H9 (cell line): ENCODE measurements around the gene CIB4. TPM values are rescaled to one million over a fixed set of nuclear protein-coding genes. Genes with fewer than 3 reads are reported as not detected.

ENCODE experiments used
- DNase-seq: peaks from one replicate; pipeline ENCODE4 v3.0.0-alpha.2; 2017
- H2AFZ ChIP-seq: one replicate; pipeline ENCODE4 v1.6.1; 2013; ENCODE audit warnings: mild to moderate bottlenecking, low read length, control low read depth, moderate library complexity
- H2AK5ac ChIP-seq: 2 replicates; pipeline ENCODE4 v1.6.1; 2013; ENCODE audit warnings: low read length, control low read depth, mixed read lengths; ENCODE audit not compliant: insufficient read length
- H2BK120ac ChIP-seq: one replicate; pipeline ENCODE4 v1.6.1; 2013; ENCODE audit warnings: low read depth, mild to moderate bottlenecking, low read length, control low read depth, inconsistent platforms; ENCODE audit not compliant: poor library complexity, severe bottlenecking
- H2BK12ac ChIP-seq: 2 replicates; pipeline ENCODE4 v1.6.1; 2013; ENCODE audit warnings: low read length, control low read depth, mixed read lengths, low read depth; ENCODE audit not compliant: insufficient read length
- H2BK15ac ChIP-seq: 2 replicates; pipeline ENCODE4 v1.6.1; 2013; ENCODE audit warnings: low read depth, low read length, control low read depth
- H2BK20ac ChIP-seq: one replicate; pipeline ENCODE4 v1.6.1; 2013; ENCODE audit warnings: low read depth, mild to moderate bottlenecking, low read length, control low read depth, inconsistent platforms; ENCODE audit not compliant: poor library complexity, severe bottlenecking
- H2BK5ac ChIP-seq: 2 replicates; pipeline ENCODE4 v1.6.1; 2013; ENCODE audit warnings: low read length, control low read depth, mixed read lengths; ENCODE audit not compliant: insufficient read length
- H3K14ac ChIP-seq: 2 replicates; pipeline ENCODE4 v1.6.1; 2013; ENCODE audit warnings: low read length, control low read depth; ENCODE audit not compliant: insufficient read depth
- H3K18ac ChIP-seq: 2 replicates; pipeline ENCODE4 v1.6.1; 2013; ENCODE audit warnings: low read depth, mild to moderate bottlenecking, mixed read lengths, low read length, control low read depth; ENCODE audit not compliant: insufficient read length
- H3K23ac ChIP-seq: 2 replicates; pipeline ENCODE4 v1.6.1; 2013; ENCODE audit warnings: low read length, control low read depth, mixed read lengths, low read depth; ENCODE audit not compliant: insufficient read length
- H3K23me2 ChIP-seq: 2 replicates; pipeline ENCODE4 v1.6.1; 2013; ENCODE audit warnings: low read depth, mild to moderate bottlenecking, mixed read lengths, low read length, control low read depth; ENCODE audit not compliant: insufficient read length, poor library complexity, severe bottlenecking
- H3K27ac ChIP-seq: 2 replicates; pipeline ENCODE4 v1.5.1; 2013; ENCODE audit warnings: low read length, control low read depth, mixed read lengths, low read depth; ENCODE audit not compliant: insufficient read length
- H3K27me3 ChIP-seq: 2 replicates; pipeline ENCODE4 v1.6.1; 2013; ENCODE audit warnings: low read length, control low read depth, inconsistent platforms; ENCODE audit not compliant: insufficient read depth
- H3K4ac ChIP-seq: 2 replicates; pipeline ENCODE4 v1.6.1; 2013; ENCODE audit warnings: low read depth, mild to moderate bottlenecking, control low read depth, inconsistent platforms, low read length, moderate library complexity
- H3K4me1 ChIP-seq: 2 replicates; pipeline ENCODE4 v1.6.1; 2013; ENCODE audit warnings: low read length, control low read depth, inconsistent platforms; ENCODE audit not compliant: insufficient read depth
- H3K4me2 ChIP-seq: 2 replicates; pipeline ENCODE4 v1.6.1; 2013; ENCODE audit warnings: low read length, control low read depth, mixed read lengths; ENCODE audit not compliant: insufficient read length, insufficient read depth
- H3K56ac ChIP-seq: 2 replicates; pipeline ENCODE4 v1.6.1; 2013; ENCODE audit warnings: low read depth, mild to moderate bottlenecking, mixed read lengths, low read length, control low read depth; ENCODE audit not compliant: insufficient read length
- H3K79me1 ChIP-seq: 2 replicates; pipeline ENCODE4 v1.6.1; 2013; ENCODE audit warnings: low read depth, mild to moderate bottlenecking, moderate library complexity, low read length, control low read depth, inconsistent platforms; ENCODE audit not compliant: insufficient read depth, poor library complexity, severe bottlenecking
- H3K79me2 ChIP-seq: 2 replicates; pipeline ENCODE4 v1.6.1; 2013; ENCODE audit warnings: low read length, control low read depth, inconsistent platforms; ENCODE audit not compliant: insufficient read depth
- H3K9ac ChIP-seq: 2 replicates; pipeline ENCODE4 v1.6.1; 2013; ENCODE audit warnings: low read length, control low read depth, mixed read lengths; ENCODE audit not compliant: insufficient read length; ENCODE audit errors: extremely low read depth
- H3K9me3 ChIP-seq: one replicate; pipeline ENCODE4 v1.6.1; 2013; ENCODE audit warnings: low read depth, low read length, inconsistent platforms; ENCODE audit not compliant: control insufficient read depth
- H3T11ph ChIP-seq: one replicate; pipeline ENCODE4 v1.6.1; 2013; ENCODE audit warnings: mild to moderate bottlenecking, low read length, control low read depth, inconsistent platforms
- H4K20me1 ChIP-seq: one replicate; pipeline ENCODE4 v1.6.1; 2013; ENCODE audit not compliant: control insufficient read depth, insufficient read length, insufficient read depth
- H4K5ac ChIP-seq: 2 replicates; pipeline ENCODE4 v1.6.1; 2013; ENCODE audit warnings: low read depth, mild to moderate bottlenecking, mixed read lengths, low read length, control low read depth; ENCODE audit not compliant: insufficient read length
- H4K8ac ChIP-seq: replicated peaks from 2 replicates; pipeline ENCODE4 v1.6.1; 2013; ENCODE audit warnings: low read length, control low read depth, mixed read lengths, low read depth; ENCODE audit not compliant: insufficient read length
- H4K91ac ChIP-seq: 2 replicates; pipeline ENCODE4 v1.6.1; 2013; ENCODE audit warnings: low read depth, mild to moderate bottlenecking, moderate library complexity, mixed read lengths, low read length, control low read depth; ENCODE audit not compliant: insufficient read length
- H3K27ac Mint-ChIP-seq, 3 experiments: 2 replicates in 2 of 3; 3 replicates in 1 of 3; pipeline ENCODE4 v1.8.0; 2020 to 2021; ENCODE audit warnings: mixed read lengths in 3 of 3, mild to moderate bottlenecking in 1 of 3, moderate library complexity in 1 of 3
- H3K27me3 Mint-ChIP-seq: 2 replicates; pipeline ENCODE4 v1.8.0; 2021; ENCODE audit warnings: low read depth, mild to moderate bottlenecking, moderate library complexity, mixed read lengths
- H3K36me3 Mint-ChIP-seq, 3 experiments: 2 replicates in 2 of 3; 3 replicates in 1 of 3; pipeline ENCODE4 v1.8.0; 2020 to 2021; ENCODE audit warnings: low read depth in 3 of 3, mixed read lengths in 3 of 3; ENCODE audit not compliant: insufficient read depth in 1 of 3
- H3K4me1 Mint-ChIP-seq, 2 experiments: 2 replicates each; pipeline ENCODE4 v1.8.0; 2020; ENCODE audit warnings: mixed read lengths in 2 of 2
- H3K4me3 Mint-ChIP-seq, 2 experiments: 2 replicates in 1 of 2; 3 replicates in 1 of 2; pipeline ENCODE4 v1.8.0; 2020 to 2021; ENCODE audit warnings: mild to moderate bottlenecking in 2 of 2, mixed read lengths in 2 of 2, moderate library complexity in 1 of 2
- H3K9me3 Mint-ChIP-seq, 2 experiments: 2 replicates in 1 of 2; 3 replicates in 1 of 2; pipeline ENCODE4 v1.8.0; 2020; ENCODE audit warnings: mild to moderate bottlenecking in 2 of 2, mixed read lengths in 2 of 2, moderate library complexity in 1 of 2
- CTCF ChIP-seq: fragments of 200-600 bp; sonication (generic); conservative IDR thresholded peaks from 3 replicates; pipeline ENCODE4 v1.8.0; 2021; ENCODE audit warnings: antibody characterized with exemption, mild to moderate bottlenecking
- WGBS: extraction: QIAGEN DNeasy Blood & Tissue Kit; methylation state at CpG from one replicate; pipeline ENCODE4 v1.1.7; 2013; ENCODE audit warnings: missing lambda C conversion rate, low lambda C conversion rate, mixed read lengths; ENCODE audit not compliant: insufficient read length; ENCODE audit errors: extremely low coverage; 5-methylcytosine and 5-hydroxymethylcytosine counted together
- total RNA-seq: library from RNA; stranded (reverse); gene quantifications from 2 replicates; pipeline ENCODE4 v1.2.1, GENCODE V29; 2021

Gene CIB4
- total RNA-seq, 1 experiment from 2014 or later = not detected

DNA sequence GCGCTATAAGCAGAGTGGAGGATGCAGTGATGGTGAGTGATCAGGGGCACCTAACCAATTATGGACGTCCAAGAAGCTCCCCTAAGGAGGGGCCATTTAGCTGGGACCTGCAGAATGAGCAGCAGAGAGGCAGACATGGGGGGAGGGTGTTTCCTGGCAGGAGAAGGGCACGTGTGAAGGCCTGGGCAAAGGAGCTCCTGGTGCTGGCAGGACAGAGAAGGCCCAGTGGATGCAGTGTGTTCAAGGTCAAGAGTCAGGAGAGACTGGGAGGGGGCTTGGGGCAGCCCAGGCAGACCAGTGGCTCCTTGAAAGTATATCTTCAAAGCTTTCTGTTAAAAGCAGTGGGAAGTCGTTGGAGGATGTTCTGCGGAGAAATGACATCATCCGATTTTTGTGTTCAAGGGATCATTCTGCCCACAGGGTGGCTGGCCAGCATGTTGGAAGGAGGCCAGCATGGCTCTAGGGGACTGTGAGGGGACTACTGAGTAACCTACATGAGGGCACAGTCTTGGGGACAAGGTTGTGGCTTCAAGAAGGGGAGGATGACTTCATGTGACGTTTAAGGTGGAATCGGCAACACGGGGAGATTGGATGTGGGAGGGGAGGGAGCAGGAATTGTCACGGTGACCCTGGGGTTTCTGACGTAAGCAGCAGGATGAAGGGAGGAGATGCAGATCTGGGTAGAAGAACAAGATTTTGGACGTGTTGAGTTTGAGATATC, 9.0 kb upstream of the CIB4 start:
- Histone ChIP-seq H2AFZ (no peak overlapping the region), H3K9ac (no peak overlapping the region), H3T11ph (no peak overlapping the region), H3K79me1 (no peaks in the 10 kb centered on the region), H4K8ac (no peak overlapping the region), H2BK12ac (no peak overlapping the region), H2BK15ac (no peak overlapping the region), H3K79me2 (no peaks in the 10 kb centered on the region), H2BK120ac (no peak overlapping the region), H3K23ac (no peak overlapping the region), H3K56ac (no peak overlapping the region), H3K9me3 (no peaks in the 10 kb centered on the region), H4K20me1 (no peaks in the 10 kb centered on the region), H3K14ac (no peak overlapping the region), H3K4me1 (peaks cover 3% of the 10 kb centered on the region; the same call in 1 of the 2 replicates), H3K4me2 (no peak overlapping the region), H4K5ac (no peak overlapping the region), H4K91ac (no peak overlapping the region), H3K27me3 (no peaks in the 10 kb centered on the region), H3K27ac (no peak overlapping the region), H2AK5ac (no peak overlapping the region), H3K23me2 (no peaks in the 10 kb centered on the region), H2BK20ac (no peak overlapping the region), H3K4ac (no peak overlapping the region), H3K18ac (no peak overlapping the region), H2BK5ac (no peak overlapping the region)
- Mint-ChIP-seq H3K9me3 (peaks cover 0 to 3% of the 10 kb centered on the region in 2 experiments; a peak in 1 of 5 replicates), H3K36me3 (no peaks in the 10 kb centered on the region), H3K4me1 (peaks cover 25 to 49% of the 10 kb centered on the region in 2 experiments), H3K27ac (no peak overlapping the region), H3K27me3 (peaks cover 34% of the 10 kb centered on the region), H3K4me3 (no peak overlapping the region)
- WGBS = no CpG with 5 or more reads among the region's 12 CpGs
- no peak for DNase-seq
- no peak for TF ChIP-seq CTCF
